IPS-15b (cell line): ENCODE results near the gene TBPL1.

Experiments
- H3K27me3 ChIP-seq: one replicate; pipeline ENCODE4 v1.6.1; 2013; ENCODE audit warnings: low read length; ENCODE audit not compliant: control insufficient read depth, insufficient read depth
- H3K36me3 ChIP-seq: one replicate; pipeline ENCODE4 v1.6.1; 2013; ENCODE audit warnings: low read length; ENCODE audit not compliant: control insufficient read depth, insufficient read depth
- H3K4me1 ChIP-seq: one replicate; pipeline ENCODE4 v1.6.1; 2013; ENCODE audit warnings: mild to moderate bottlenecking, low read length; ENCODE audit not compliant: control insufficient read depth, insufficient read depth
- H3K4me3 ChIP-seq: one replicate; pipeline ENCODE4 v1.5.1; 2013; ENCODE audit warnings: low read depth, low read length
- H3K9ac ChIP-seq: one replicate; pipeline ENCODE4 v1.6.1; 2013; ENCODE audit warnings: low read depth, mild to moderate bottlenecking, low read length
- H3K9me3 ChIP-seq: one replicate; pipeline ENCODE4 v1.6.1; 2013; ENCODE audit warnings: mild to moderate bottlenecking, low read length; ENCODE audit not compliant: control insufficient read depth, insufficient read depth

The TBPL1 gene

GRCh38 chr6:133983099-133983939 lies 30.3 kb downstream of the TBPL1 start:
- H3K36me3 ChIP-seq, result peaks cover 4% of the 10 kb centered on the region
- H3K9ac ChIP-seq, result peak overlapping the region; percentile 38
- H3K9me3 ChIP-seq, result no peaks in the 10 kb centered on the region
- H3K4me1 ChIP-seq, result peaks cover 10% of the 10 kb centered on the region
- H3K27me3 ChIP-seq, result no peaks in the 10 kb centered on the region
- H3K4me3 ChIP-seq, result no peak overlapping the region

DNA sequence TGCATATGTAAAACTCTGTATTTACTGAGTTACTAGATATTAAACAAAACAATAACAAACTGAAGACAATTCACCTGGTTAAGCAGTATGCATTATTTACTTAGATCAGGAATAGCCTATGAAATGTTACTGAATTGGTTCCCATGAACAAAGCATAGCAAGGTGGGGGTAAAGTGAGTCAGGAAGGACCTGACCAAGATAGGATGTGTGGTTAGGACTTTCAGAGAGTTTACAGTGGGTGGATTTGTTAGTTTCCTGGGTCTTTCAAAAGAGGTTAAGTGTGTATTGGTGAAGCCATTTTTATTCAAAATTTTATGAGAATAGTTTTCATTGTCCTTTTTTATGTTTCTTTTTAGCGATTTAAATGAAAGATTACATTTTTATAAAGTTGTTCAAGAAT lies 32.9 kb downstream of the TBPL1 start:
- peaks cover 4% of the 10 kb centered on the region for H3K36me3 ChIP-seq

GRCh38 chr6:133986942-133987341 lies 33.9 kb downstream of the TBPL1 start:
- H3K4me1 ChIP-seq, result peaks cover 17% of the 10 kb centered on the region
- no peak overlapping the region for H3K4me3 ChIP-seq
- peaks cover 4% of the 10 kb centered on the region for H3K36me3 ChIP-seq
- no peaks in the 10 kb centered on the region for H3K27me3 ChIP-seq
- H3K9me3 ChIP-seq, result no peaks in the 10 kb centered on the region
- H3K9ac ChIP-seq, result no peak overlapping the region

More for the DNA sequence above, 32.9 kb downstream of the TBPL1 start:
- H3K4me3 ChIP-seq, result no peak overlapping the region
- no peak overlapping the region for H3K9ac ChIP-seq
- peaks cover 16% of the 10 kb centered on the region for H3K4me1 ChIP-seq
- H3K27me3 ChIP-seq, result no peaks in the 10 kb centered on the region
- H3K9me3 ChIP-seq, result no peaks in the 10 kb centered on the region

GRCh38 chr6:133989525-133989924 lies 36.5 kb downstream of the TBPL1 start:
- peaks cover 9% of the 10 kb centered on the region for H3K4me1 ChIP-seq
- no peaks in the 10 kb centered on the region for H3K27me3 ChIP-seq
- peaks cover 4% of the 10 kb centered on the region for H3K36me3 ChIP-seq
- no peaks in the 10 kb centered on the region for H3K9me3 ChIP-seq
- no peak overlapping the region for H3K4me3 ChIP-seq
- no peak overlapping the region for H3K9ac ChIP-seq

- H3K4me1 ChIP-seq, result peaks cover 13% of the 10 kb centered on the region
- H3K27me3 ChIP-seq, result no peaks in the 10 kb centered on the region
- H3K9ac ChIP-seq, result no peak overlapping the region
- no peak overlapping the region for H3K4me3 ChIP-seq
- H3K9me3 ChIP-seq, result no peaks in the 10 kb centered on the region
- H3K36me3 ChIP-seq, result no peaks in the 10 kb centered on the region
These were observed 37.3 kb downstream of the TBPL1 start for GRCh38 chr6:133990321-133990720.

DNA sequence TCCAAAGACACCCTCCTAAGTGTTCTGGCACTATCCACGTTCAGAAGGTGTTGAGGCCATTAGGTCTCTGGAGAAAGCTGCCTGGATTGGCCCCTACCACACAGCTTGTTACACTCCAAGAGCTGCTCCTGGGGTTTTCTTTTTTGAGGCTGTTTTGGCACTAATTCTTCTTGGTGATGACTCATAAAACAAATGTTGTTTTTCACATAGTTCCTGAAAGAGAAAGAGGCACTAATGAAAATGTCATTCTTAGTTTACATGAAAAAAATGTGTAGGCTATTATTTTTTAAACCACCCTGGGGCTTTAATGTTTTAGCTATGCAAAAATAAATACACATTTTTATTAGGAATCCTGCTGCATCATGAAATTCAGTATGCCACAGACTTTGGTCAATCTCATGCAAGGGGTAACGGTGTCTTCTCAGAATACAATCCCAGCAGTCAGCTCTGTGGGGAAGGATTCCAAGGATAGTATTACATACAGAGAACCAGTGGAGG lies 38.1 kb downstream of the TBPL1 start:
- H3K27me3 ChIP-seq, result no peaks in the 10 kb centered on the region
- no peak overlapping the region for H3K9ac ChIP-seq
- H3K9me3 ChIP-seq, result no peaks in the 10 kb centered on the region
- H3K4me1 ChIP-seq, result peaks cover 14% of the 10 kb centered on the region
- H3K36me3 ChIP-seq, result no peaks in the 10 kb centered on the region
- no peak overlapping the region for H3K4me3 ChIP-seq

- Histone ChIP-seq H3K9me3 (no peaks in the 10 kb centered on the region), H3K9ac (no peak overlapping the region), H3K36me3 (no peaks in the 10 kb centered on the region), H3K27me3 (no peaks in the 10 kb centered on the region), H3K4me1 (peaks cover 18% of the 10 kb centered on the region), H3K4me3 (no peak overlapping the region)
These were observed 40.1 kb downstream of the TBPL1 start for GRCh38 chr6:133992992-133993680.

DNA sequence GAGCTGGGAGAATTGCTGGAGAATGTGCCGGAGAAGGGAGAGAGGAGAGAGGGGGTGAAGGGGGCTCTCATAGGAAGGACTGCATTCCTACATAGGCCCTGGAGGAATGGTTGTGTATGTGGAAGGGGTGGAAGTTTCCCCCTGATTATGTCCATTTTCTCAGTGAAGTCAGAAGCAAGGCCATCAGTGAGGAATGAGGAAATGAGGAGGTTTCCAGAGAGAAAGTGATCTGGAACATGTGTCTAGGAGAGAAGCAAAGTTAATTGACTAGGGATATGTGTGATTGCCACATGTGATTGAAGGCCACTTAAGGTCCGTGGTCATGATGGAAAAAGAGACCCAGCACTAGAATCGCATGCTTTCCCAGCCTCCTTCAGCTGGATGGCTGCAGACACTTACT lies 42.3 kb downstream of the TBPL1 start:
- H3K4me1 ChIP-seq, result peaks cover 15% of the 10 kb centered on the region
- H3K27me3 ChIP-seq, result no peaks in the 10 kb centered on the region
- H3K9ac ChIP-seq, result no peak overlapping the region
- no peak overlapping the region for H3K4me3 ChIP-seq
- H3K36me3 ChIP-seq, result no peaks in the 10 kb centered on the region
- no peaks in the 10 kb centered on the region for H3K9me3 ChIP-seq

- H3K27me3 ChIP-seq, result no peaks in the 10 kb centered on the region
- no peak overlapping the region for H3K4me3 ChIP-seq
- no peaks in the 10 kb centered on the region for H3K9me3 ChIP-seq
- H3K36me3 ChIP-seq, result no peaks in the 10 kb centered on the region
- H3K4me1 ChIP-seq, result peaks cover 15% of the 10 kb centered on the region
- no peak overlapping the region for H3K9ac ChIP-seq
These were observed 42.7 kb downstream of the TBPL1 start for GRCh38 chr6:133995758-133996157.

DNA sequence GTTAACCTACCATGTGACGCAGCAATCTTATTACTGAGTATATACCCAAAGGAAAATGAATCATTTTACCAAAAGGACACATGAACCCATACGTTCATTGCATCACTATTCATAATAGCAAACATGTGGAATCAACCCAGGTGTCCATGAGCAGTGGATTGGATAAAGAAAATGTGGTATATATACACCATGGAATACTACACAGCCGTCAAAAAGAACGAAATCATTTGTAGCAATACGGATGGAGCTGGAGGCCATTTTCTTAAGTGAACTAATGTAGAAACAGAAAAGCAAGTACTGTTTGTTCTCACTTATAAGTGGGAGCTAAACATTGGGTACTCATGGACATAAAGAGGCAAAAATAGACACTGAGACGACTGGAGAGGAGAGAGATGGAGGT lies 44.2 kb downstream of the TBPL1 start:
- Histone ChIP-seq H3K9ac (no peak overlapping the region), H3K4me3 (no peak overlapping the region), H3K27me3 (no peaks in the 10 kb centered on the region), H3K36me3 (no peaks in the 10 kb centered on the region), H3K4me1 (peaks cover 11% of the 10 kb centered on the region), H3K9me3 (no peaks in the 10 kb centered on the region)

GRCh38 chr6:133999305-133999704 lies 46.3 kb downstream of the TBPL1 start:
- Histone ChIP-seq H3K9me3 (no peaks in the 10 kb centered on the region), H3K4me3 (no peak overlapping the region), H3K36me3 (no peaks in the 10 kb centered on the region), H3K27me3 (no peaks in the 10 kb centered on the region), H3K4me1 (peaks cover 11% of the 10 kb centered on the region), H3K9ac (no peak overlapping the region)

- H3K9me3 ChIP-seq, result no peaks in the 10 kb centered on the region
- H3K4me1 ChIP-seq, result peaks cover 6% of the 10 kb centered on the region
- H3K27me3 ChIP-seq, result no peaks in the 10 kb centered on the region
- no peak overlapping the region for H3K9ac ChIP-seq
- no peak overlapping the region for H3K4me3 ChIP-seq
- no peaks in the 10 kb centered on the region for H3K36me3 ChIP-seq
These were observed 47.4 kb downstream of the TBPL1 start for GRCh38 chr6:134000443-134000842.
